Measurements from ENCODE around the gene TSBP1.
"Not testable (repeated sequence)": the region's sequence is repeated elsewhere in the genome, so short reads cannot be mapped to it uniquely, and the experiment has no call there.

TSBP1 gene

DNA sequence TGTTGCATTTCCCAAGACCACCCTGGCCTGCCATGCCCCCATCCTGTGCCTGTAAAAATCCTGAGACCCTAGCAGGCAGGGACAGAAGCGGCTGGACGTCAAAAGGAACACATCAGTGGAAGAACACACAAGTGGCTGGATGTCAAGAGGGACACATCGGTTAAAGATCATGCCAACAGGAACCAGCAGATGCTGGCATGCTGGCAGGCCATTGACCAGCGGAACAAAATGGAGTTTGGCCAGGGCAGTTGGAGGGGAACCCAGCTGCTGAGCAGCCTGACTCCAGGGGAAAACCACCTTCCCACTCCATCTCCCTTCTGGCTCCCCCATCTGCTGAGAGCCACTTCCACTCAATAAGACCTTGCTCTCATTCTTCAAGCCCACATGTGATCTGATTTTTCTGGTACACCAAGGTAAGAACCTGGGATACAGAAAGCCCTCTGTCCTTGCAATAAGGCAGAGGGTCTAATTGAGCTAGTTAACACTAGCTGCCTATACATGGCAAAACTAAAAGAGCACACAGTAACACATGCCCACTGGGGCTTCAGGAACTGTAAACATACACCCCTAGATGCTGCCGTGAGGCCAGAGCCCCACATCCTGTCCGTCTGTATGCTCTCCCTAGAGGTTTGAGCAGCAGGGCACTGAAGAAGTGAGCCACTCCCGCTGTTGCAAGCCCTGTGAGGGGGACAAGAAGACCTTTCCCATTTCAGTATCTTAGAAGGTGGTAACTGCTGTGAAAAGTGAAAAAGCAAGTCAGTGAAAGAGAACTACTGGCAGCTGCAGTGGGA, 4.2 kb upstream of the TSBP1 start:
- DNase-seq (ENCODE audit: low spot score) = no peak

DNA sequence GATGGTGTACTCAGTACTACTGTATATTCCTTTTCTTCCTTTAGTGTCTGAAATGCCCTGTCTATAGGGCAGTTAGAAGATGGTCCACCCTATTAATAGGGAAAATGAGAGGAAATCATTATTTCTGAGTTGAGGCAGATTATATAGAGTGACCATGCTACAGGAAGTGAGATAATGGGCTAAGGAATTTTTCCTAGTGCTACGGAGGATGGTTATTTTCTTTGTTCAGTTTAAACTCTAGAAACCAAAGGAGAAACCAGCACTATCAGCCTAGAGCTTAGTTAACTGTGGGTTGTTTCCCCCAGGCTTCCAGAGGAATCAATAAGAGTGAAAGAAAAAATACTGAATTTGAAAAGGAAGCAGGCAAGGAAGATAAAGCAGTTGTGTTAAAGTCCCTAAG, 474 bp downstream of the TSBP1 start:
- DNase-seq (ENCODE audit: low spot score) = no peak

DNA sequence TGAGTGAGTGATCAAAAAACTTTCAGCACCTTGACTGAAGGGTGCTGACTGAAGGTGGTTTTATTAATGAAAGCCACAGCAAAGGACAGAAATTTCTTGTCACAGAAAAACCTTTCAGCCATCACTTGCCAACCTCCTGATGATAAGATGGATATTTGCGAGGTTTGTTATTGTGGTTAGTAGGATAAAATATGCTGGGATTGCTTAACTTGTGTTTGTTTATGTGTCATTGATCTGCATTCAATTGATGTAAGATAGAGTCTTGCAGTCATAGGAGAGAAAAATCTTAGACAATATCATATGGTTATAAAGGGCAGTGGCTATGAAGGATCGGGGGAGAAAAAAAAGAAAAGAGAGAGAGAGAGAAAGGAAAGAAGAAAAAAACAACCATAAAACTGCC, 1.2 kb downstream of the TSBP1 start:
- DNase-seq (ENCODE audit: low spot score) = no peak

DNA sequence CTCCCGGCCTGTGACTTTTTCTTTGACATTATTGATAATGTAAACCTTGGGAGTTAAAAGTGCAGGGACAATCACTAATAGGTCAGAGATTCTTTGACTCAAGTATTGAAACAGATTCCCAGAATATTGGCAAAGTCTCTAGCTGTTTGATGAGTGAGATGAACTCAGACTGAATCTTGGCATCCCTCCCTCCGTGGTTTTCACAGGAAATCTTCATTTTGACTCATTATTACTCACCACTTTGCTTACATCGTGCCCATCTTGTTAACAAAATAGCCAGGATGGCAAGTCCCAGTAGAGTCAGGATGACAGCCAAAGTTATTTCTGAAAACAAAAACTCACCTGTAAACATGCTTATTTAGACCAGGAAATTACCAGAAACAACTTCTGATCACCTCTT, 2.0 kb downstream of the TSBP1 start:
- DNase-seq (ENCODE audit: low spot score) = no peak

DNA sequence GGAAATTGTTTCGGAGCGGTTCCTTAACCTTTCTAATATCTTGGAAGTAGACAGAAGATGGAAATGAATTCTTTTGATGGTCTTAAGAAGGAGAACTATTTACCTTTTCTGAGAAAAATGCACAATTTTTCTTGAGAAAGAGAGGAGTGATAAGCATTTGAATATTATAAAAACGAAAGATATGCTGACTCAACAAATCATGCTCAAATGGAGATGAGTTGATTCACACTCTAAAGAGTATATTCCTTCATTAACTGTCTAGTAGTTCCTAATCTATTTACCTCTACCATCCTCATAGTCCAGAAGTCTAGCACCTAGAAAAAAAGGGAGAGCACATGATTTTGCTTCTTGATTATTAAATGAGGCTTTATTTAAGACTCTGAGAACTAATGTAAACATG, 4.1 kb downstream of the TSBP1 start:
- no peak for DNase-seq (ENCODE audit: low spot score)

DNA sequence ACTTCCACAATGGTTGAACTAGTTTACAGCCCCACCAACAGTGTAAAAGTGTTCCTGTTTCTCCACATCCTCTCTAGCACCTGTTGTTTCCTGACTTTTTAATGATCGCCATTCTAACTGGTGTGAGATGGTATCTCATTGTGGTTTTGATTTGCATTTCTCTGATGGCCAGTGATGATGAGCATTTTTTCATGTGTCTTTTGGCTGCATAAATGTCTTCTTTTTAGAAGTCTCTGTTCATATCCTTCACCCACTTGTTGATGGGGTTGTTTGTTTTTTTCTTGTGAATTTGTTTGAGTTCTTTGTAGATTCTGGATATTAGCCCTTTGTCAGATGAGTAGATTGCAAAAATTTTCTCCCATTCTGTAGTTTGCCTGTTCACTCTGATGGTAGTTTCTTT, 12.5 kb downstream of the TSBP1 start:
- DNase-seq (ENCODE audit: low spot score) = not testable (repeated sequence)

DNA sequence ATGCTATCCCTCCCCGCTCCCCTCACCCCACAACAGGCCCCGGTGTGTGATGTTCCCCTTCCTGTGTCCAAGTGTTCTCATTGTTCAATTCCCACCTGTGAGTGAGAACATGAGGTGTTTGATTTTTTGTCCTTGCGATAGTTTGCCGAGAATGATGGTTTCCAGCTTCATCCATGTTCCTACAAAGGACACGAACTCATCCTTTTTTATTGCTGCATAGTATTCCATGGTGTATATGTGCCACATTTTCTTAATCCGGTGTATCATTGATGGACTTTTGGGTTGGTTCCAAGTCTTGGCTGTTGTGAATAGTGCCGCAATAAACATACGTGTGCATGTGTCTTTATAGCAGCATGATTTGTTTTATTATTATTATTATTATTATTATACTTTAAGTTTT, 13.2 kb downstream of the TSBP1 start:
- not testable (repeated sequence) for DNase-seq (ENCODE audit: low spot score)

DNA sequence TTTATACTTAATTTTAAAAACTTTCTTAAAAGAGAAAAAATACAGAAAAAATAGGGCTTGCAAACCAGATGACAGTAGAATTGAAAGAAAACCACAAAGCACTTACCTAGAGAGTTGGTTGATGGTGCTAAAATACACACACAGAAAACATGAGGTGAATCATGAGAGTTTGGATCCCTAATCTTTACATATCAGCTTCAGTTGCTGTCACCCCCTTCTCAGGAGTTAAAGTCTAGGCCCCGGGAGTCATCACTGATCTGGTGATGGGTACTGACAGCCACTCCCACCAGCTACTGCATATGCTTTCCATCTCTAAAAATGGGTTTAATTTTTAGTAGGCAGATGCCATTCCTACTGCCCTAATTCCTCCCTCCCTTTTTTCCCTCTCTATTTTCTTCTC, 16.7 kb downstream of the TSBP1 start:
- DNase-seq (ENCODE audit: low spot score) = no peak

DNA sequence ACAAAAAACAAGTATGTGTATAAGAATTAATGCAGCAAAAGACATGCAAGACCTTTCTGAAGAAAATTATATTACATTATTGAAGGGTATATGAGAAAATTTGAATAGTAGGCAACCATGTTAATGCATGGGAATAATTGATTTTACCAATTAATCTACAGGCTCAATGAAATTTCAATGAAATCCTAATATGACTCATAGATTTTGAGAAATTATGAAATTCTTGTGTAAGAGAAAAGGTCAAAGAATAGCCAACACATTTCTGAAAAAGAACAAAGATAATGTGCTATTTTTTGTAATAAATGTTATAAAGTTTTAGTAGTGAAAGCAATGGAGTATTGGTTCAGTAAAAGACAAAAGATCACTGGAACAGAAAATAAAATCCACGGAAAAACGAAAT, 18.4 kb downstream of the TSBP1 start:
- DNase-seq (ENCODE audit: low spot score) = no peak

DNA sequence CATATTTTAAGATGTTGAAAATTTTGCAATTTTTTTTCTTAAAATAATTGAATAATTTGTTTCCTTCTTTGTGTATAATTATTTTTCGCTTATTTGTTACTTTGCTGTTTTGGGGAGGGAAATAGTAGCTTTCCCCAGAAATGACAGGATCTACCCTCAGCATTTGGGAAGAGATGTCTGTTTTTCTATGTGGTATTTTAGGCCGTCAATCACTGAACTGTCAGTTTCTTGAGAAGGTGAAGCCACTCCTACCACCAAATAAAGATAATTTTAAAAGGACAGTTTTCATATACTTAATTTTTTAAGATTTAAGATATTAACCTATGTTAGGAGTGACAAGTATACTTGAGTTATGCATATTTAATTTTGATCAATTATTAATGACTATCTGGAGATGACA, 31.5 kb downstream of the TSBP1 start:
- no peak for DNase-seq (ENCODE audit: low spot score)

DNA sequence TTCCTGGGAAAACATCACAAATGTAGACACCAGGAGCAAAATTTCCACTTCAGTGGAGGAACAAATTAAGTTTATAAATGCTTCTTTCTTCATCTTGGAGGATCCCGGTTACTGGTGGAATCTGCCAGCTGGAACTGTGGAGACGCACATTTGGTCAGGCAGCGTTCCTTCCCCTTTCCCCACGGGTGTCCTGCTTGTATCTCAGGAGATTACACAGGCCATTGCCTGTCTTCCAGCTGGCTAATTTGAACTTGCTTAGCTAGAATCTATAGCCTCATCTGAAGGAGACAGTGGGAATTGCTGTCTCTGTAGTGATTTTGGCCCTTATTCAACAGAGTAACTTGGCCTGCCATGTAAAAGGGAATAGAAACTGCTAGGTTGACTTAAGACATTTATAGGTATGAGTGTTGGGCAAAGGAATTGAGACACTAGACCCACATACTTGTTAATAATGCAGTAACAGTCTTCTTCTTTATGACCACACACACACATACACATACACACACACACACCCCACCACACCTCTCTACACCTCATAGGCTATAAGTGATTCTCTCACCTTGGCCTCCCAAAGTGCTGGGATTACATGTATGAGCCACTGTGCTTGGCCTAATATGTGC, 34.4 kb downstream of the TSBP1 start:
- peak; percentile 44 for DNase-seq (ENCODE audit: low spot score)

DNA sequence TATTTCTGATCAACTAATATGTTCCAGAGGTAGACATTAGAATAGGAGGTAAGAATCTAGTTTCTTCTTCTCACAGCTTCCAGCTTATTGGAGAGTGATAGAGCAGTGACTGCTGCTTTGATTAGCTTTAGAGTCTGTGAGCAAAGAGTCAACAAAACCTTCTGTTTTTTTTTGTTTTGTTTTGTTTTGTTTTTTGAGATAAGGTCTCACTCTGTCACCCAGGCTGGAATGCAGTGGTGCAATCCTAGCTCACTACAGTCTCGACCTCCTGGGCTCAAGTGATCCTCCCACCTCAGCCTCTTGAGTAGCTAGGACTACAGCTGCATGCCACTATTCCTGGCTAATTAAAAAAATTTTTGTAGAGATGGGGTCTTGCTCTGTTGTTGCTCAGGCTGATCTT, 39.3 kb downstream of the TSBP1 start:
- no peak for DNase-seq (ENCODE audit: low spot score)

DNA sequence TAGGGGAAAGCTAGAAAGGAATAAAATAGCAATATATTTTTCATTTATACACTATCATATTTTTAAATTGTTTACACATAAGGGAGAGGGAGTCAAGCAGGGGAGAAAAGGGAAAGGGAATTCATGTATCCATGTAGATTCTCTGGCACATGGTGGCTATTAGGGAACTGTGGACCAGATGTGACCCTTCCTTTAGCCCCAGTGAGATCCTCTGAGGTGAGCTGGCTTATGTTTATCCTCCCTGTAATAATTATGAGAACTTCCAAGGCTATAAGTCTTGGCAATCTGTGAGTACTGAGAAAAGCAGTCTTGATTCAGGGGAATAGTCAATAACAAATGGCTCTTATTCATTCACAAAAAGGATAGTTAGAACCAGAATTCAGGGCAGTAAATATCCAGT, 42.6 kb downstream of the TSBP1 start:
- no peak for DNase-seq (ENCODE audit: low spot score)

DNA sequence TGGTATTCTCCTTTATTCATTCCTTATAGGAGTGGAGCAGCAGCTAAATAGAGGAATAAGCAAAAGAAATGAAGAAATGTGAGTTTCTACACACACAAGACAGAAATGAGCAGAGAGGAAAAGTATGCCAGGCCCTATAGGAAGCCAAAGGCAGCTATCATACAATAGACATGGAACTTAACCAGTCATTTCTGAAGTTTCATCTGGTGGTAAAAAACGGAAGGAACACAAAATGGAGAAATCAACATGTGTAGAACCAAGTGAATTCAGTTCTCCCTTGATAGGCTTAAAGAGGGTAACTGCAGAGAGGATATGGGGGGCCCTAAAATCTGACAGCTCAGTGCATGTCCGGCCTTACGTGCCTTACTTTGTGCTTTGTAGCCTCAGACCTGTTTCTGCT, 44.6 kb downstream of the TSBP1 start:
- no peak for DNase-seq (ENCODE audit: low spot score)

DNA sequence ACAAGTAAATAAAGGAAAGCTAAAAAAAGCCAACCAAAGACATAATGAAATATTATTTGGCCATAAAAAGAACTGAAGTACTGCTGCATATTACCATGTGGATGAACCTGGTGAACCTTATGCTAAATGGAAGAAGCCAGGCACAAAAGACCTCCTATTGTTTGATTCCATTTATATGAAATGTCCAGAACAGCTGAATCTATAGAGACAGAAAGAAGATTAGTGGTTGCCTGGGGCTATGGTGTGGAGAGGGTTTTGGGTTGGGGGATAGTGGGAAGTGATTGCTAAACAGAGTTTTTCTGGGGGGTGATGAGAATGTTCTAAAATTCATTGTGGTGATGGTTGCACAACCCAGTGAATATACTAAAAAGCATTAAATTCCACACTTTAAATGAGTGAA, 53.2 kb downstream of the TSBP1 start:
- no peak for DNase-seq (ENCODE audit: low spot score)

DNA sequence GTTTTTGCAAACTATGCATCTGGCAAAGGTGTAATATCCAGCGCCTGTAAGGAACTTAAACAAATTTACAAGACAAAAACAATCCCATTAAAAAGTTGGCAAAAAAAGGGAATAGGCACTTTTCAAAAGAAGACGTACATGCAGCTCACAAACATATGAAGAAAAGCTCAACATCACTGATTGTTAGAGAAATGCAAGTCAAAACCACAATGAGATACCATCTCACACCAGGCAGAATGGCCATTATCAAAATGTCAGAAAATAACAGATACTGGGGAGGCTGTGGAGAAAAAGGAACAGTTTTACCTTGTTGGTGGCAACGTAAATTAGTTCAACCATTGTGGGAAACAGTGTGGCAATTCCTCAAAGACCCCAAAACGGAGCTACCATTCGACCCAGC, 54.2 kb downstream of the TSBP1 start:
- no peak for DNase-seq (ENCODE audit: low spot score)

DNA sequence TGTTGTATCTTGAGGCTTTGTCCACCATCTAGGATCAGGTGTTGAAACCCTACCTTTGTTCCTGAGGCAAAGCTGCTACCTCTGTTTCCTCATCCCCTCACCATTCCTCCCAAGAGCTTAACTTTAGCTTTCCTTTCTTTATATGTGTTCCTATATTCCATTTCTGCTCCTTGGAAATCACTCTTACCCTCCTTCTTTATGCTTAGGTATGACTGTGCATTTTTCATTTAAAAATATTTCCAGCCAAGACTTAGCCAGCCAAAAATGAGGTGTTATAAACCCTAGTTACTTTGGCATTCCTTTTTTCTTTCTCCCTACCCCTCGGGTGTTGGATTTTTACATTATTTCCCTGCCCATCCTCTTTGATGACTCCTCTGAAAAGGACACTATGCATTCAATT, 57.7 kb downstream of the TSBP1 start:
- DNase-seq (ENCODE audit: low spot score) = no peak

DNA sequence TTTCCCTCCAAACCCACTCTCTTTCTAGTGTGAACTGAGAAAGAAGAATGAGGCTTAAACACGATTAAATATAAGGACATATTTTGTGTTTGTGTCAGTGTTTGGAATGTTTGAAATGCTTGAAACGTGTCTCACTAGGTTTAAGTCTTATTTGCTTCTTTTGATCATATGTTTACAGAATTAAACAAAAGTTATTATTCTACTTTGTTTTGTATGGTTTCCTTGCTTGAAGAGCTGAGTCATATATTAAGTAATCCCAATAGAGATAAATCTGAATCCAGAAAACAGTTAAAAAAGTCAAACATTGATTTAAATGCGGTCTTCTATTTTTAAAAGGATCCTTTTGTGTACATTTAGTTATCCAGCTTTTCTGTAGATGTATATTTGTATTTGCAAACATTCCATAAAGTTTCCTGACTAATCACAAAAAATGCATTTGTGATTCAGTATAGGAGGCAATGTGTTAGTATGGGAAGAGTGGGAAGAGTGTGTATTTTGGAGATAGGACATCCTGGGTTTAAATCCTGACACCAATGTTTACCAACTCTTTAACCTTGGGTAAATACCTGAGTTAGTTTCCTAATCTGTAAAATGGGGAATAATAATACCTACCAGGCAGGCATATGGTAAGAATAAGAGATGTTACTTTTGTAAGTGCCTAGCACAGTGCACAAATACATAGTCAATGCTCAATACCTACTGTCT, 72.9 kb downstream of the TSBP1 start:
- DNase-seq (ENCODE audit: low spot score) = no peak

DNA sequence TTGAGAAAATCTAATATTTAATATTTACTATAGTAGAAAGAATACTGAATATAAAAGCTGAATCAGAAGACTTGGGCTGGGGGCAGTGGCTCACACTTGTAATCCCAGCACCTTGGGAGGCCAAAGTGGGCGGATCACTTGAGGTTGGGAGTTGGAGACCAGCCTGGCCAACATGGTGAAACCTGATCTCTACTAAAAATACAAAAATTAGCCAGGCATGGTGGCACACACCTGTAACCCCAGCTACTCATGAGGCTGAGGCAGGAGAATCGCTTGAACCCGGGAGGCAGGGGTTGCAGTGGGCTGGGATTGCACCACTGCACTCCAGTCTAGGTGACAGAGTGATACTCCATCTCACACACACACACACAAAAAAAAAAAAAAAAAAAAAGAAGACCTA, 76.7 kb downstream of the TSBP1 start:
- DNase-seq (ENCODE audit: low spot score) = not testable (repeated sequence)

DNA sequence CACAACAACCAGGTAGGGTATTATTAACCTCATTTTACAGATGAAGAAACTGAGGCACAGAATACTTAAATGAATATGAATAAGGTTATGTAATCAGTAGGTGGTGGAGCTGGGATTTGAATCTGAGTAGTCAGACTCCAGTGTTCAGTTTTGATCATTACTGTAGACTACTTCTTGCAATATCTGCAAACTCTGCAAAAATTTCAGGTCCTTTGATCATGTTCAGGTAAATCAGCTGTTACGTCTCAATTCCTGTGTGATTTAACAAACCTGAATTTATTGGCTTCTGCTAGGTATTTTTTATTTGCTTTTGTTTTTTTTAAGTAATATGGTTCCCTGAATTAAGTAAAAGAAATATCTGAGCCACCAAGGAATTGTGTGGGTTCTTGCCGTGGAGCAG, 77.1 kb downstream of the TSBP1 start:
- DNase-seq (ENCODE audit: low spot score) = no peak

DNA sequence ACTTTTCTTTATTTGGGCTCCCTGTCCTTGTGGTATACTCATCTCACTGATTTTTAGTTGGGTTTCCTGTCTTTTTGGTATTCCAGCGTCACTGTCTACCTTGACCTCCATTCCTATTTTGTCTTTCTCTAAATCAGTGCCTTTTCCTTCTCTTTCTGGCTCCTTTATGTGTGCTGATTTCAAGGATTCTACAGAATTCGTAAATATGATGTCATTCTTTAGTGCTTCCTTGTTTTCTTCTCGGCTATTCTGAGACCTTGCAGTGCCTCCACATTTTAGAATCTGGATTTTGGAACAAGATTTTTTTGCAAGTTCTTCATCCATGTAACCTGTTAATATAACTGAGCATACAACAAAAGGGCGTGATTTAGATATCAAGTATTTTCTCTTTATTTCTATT, 78.0 kb downstream of the TSBP1 start:
- no peak for DNase-seq (ENCODE audit: low spot score)

DNA sequence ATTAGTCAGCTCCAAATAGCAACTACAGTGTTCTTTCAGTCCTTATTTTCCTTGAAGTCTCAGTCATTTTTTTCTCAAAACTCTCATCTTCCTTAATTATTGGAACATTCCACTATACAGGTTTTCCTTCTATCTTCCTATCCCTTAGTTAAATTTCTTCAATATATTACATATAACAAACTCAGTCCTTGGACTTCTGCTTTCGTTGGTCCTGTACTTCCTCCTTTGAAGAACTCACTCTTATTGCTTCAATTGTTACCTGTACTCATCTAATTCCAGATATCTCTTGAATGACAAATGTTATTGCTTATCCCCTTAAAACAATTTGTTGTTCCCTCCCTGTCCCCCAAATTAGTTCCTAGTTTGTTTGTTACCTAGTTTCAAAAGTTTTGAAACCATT, 80.2 kb downstream of the TSBP1 start:
- DNase-seq (ENCODE audit: low spot score) = no peak

DNA sequence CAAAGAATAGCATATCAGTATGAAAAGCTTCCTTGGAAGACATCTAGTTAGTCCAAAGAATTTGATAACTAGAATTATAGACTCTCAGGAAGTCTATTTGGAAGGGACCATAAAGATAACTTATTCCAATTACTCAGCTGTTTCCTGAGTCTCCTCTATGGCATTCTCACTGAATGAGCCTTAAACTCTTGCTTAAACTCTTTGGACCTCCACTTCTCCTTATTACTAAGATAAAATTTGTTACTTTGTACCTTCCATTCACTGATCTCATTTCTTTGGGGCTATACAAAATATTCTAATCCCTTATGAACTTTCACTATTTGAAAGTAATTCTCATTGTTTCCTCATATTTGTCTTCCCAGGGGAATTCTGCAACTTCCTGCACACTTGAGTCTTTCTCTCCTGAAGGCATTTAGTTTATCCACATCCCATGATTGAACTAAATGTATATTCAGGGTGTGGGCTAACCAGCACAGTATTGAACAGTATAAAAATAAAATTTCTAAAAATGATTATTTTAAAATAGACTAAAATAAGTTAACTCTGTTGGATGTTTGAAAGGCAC, 80.7 kb downstream of the TSBP1 start:
- no peak for DNase-seq (ENCODE audit: low spot score)
